Measurements from ENCODE around the gene GSN. TPM values are rescaled to one million over a fixed set of nuclear protein-coding genes. Genes with fewer than 3 reads are reported as not detected.

GSN gene
- total RNA-seq, 4 donors from 2014 or later = 628 to 986 (median 782) TPM

GRCh38 chr9:121367306-121368137, 99.6 kb downstream of the GSN start:
- no peaks in the 10 kb centered on the region for H3K27me3 ChIP-seq
- TF ChIP-seq POLR2AphosphoS5 (IDR thresholded peaks at IDR 0.05) = peak in 2 of 3 donors; percentile 31 to 53
- TF ChIP-seq, protein P1, sequence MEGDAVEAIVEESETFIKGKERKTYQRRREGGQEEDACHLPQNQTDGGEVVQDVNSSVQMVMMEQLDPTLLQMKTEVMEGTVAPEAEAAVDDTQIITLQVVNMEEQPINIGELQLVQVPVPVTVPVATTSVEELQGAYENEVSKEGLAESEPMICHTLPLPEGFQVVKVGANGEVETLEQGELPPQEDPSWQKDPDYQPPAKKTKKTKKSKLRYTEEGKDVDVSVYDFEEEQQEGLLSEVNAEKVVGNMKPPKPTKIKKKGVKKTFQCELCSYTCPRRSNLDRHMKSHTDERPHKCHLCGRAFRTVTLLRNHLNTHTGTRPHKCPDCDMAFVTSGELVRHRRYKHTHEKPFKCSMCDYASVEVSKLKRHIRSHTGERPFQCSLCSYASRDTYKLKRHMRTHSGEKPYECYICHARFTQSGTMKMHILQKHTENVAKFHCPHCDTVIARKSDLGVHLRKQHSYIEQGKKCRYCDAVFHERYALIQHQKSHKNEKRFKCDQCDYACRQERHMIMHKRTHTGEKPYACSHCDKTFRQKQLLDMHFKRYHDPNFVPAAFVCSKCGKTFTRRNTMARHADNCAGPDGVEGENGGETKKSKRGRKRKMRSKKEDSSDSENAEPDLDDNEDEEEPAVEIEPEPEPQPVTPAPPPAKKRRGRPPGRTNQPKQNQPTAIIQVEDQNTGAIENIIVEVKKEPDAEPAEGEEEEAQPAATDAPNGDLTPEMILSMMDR (IDR thresholded peaks at IDR 0.05) = no peak
- TF ChIP-seq EP300 (IDR thresholded peaks at IDR 0.05; ENCODE audit: low read depth) = no peak
- no peak for TF ChIP-seq POLR2A (IDR thresholded peaks at IDR 0.05)
- H3K4me1 ChIP-seq = peaks cover 23 to 82% (median 52%) of the 10 kb centered on the region in 4 donors
- peak overlapping the region in 3 of 4 donors; percentile 33 to 53 (median 51) for H3K4me3 ChIP-seq
- peak overlapping the region; percentile 92 to 96 (median 92) for H3K27ac ChIP-seq
- WGBS, 2 donors (ENCODE audit: low coverage in 1 of 2) = 35 to 49% methylated on average over 4 of the region's 4 CpGs
- no peaks in the 10 kb centered on the region for H3K9me3 ChIP-seq
- in situ Hi-C loops (cut with MboI; ENCODE audit: low pct_ligation_motif_present in 1 of 4, low pct_unique_long_range_greater_than_20kb in 1 of 4, low sequenced_read_pairs in 3 of 4) (no loop called here), intact Hi-C loops (cut with DNase I; ENCODE audit: low total_unique reads) (loop anchor here (1.0 kb wide), 1 partner anchor 88 kb away; no protein-coding TSS in a partner anchor)
- DNase-seq = no peak
- no peaks in the 10 kb centered on the region for H3K36me3 ChIP-seq

DNA sequence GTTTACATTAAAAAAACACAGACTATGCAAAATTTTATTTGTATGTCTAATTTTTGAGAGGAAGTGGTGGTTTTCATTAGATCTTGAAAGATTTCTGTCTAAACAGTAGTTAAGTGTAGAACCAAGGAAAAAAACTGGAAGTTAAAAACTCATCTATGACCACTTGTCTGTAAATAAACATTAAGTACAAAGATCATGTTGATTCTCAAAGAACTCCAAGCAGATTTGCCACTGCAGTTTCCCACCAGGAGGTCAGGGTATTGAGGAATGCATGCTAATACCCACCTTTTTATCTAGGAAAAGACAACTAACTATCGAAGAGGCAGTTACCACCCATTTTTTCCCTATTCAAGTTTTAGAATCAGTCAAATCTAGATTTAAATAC, 100.2 kb downstream of the GSN start:
- Histone ChIP-seq H3K36me3 (no peaks in the 10 kb centered on the region), H3K27me3 (no peaks in the 10 kb centered on the region), H3K27ac (peak overlapping the region; percentile 92 to 96 (median 92)), H3K9me3 (no peaks in the 10 kb centered on the region), H3K4me3 (peak overlapping the region; percentile 33 to 53 (median 44)), H3K4me1 (peaks cover 29 to 82% (median 52%) of the 10 kb centered on the region in 4 donors)
- TF ChIP-seq POLR2A (IDR thresholded peaks at IDR 0.05) = no peak
- TF ChIP-seq POLR2AphosphoS5 (IDR thresholded peaks at IDR 0.05) = no peak
- TF ChIP-seq, protein P1 (IDR thresholded peaks at IDR 0.05) = no peak
- TF ChIP-seq EP300 (IDR thresholded peaks at IDR 0.05; ENCODE audit: low read depth) = no peak
- in situ Hi-C loops (cut with MboI; ENCODE audit: low pct_ligation_motif_present in 1 of 4, low pct_unique_long_range_greater_than_20kb in 1 of 4, low sequenced_read_pairs in 3 of 4) (no loop called here), intact Hi-C loops (cut with DNase I; ENCODE audit: low total_unique reads) (no loop called here)
- DNase-seq = no peak
- WGBS, 2 donors (ENCODE audit: low coverage in 1 of 2) = 20 to 40% methylated on average over 1 of the region's 1 CpG

DNA sequence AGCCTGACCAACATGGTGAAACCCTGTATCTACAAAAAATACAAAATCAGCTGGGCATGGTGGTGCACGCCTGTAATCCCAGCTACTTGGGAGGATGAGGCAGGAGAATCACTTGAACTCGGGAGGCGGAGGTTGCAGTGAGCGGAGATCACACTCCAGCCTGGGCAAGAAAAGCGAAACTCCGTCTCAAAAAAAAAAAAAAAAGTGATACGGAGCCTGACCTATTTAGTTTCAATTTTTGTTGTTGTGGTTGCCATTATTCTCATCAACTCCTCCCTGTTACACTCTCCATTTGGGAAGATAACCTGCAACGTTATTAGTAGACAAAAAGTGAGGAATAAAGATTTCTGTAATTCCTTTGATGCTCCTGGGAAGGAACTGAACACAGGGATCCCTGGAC, 100.8 kb downstream of the GSN start:
- no peaks in the 10 kb centered on the region for H3K27me3 ChIP-seq
- intact Hi-C loops (cut with DNase I; ENCODE audit: low total_unique reads) = no loop called here
- no peaks in the 10 kb centered on the region for H3K36me3 ChIP-seq
- DNase-seq = no peak
- peak overlapping the region; percentile 92 to 96 (median 92) for H3K27ac ChIP-seq
- peaks cover 34 to 82% (median 52%) of the 10 kb centered on the region in 4 donors for H3K4me1 ChIP-seq
- H3K9me3 ChIP-seq = no peaks in the 10 kb centered on the region
- in situ Hi-C loops (cut with MboI; ENCODE audit: low pct_ligation_motif_present in 1 of 4, low pct_unique_long_range_greater_than_20kb in 1 of 4, low sequenced_read_pairs in 3 of 4) = no loop called here
- TF ChIP-seq, protein P1 (IDR thresholded peaks at IDR 0.05) = no peak
- no peak for TF ChIP-seq POLR2AphosphoS5 (IDR thresholded peaks at IDR 0.05)
- TF ChIP-seq EP300 (IDR thresholded peaks at IDR 0.05; ENCODE audit: low read depth) = no peak
- no peak for TF ChIP-seq POLR2A (IDR thresholded peaks at IDR 0.05)
- 50 to 56% methylated on average over 8 of the region's 8 CpGs for WGBS, 2 donors (ENCODE audit: low coverage in 1 of 2)
- peak overlapping the region; percentile 33 to 53 (median 44) for H3K4me3 ChIP-seq

GRCh38 chr9:121369595-121370265, 101.8 kb downstream of the GSN start, which contains the start of gene STOM:
Gene STOM (minus strand): TSS chr9:121370250. CDS start chr9:121370187, 63 bp downstream.
- in situ Hi-C loops (cut with MboI; ENCODE audit: low pct_ligation_motif_present in 1 of 4, low pct_unique_long_range_greater_than_20kb in 1 of 4, low sequenced_read_pairs in 3 of 4) = no loop called here
- TF ChIP-seq POLR2A (IDR thresholded peaks at IDR 0.05) = peak; percentile 96
- peak; percentile 98 to 99 (median 98) for TF ChIP-seq POLR2AphosphoS5 (IDR thresholded peaks at IDR 0.05)
- TF ChIP-seq, protein P1 (IDR thresholded peaks at IDR 0.05) = no peak
- H3K27ac ChIP-seq = peak within 1 kb of the TSS; percentile 92 to 96 (median 92)
- peak within 1 kb of the TSS; percentile 33 to 53 (median 44) for H3K4me3 ChIP-seq
- H3K4me1 ChIP-seq = peaks cover 28 to 76% (median 48%) of the 10 kb centered on the region in 4 donors
- H3K36me3 ChIP-seq = no peaks in the 10 kb centered on the region
- intact Hi-C loops (cut with DNase I; ENCODE audit: low total_unique reads) = loop anchor here (5.0 kb wide), 1 partner anchor 47 kb away; no protein-coding TSS in a partner anchor
- peak; percentile 81 for DNase-seq
- H3K27me3 ChIP-seq = no peaks in the 10 kb centered on the region
- 3 to 9% methylated on average over 12 to 44 of the region's 52 CpGs for WGBS, 2 donors (ENCODE audit: low coverage in 1 of 2)
- H3K9me3 ChIP-seq = no peaks in the 10 kb centered on the region

All from transverse colon (tissue), 4 donors.